K562 (cell line): ENCODE measurements around the gene GATA2.

Source experiments
- CBFB ChIP-seq: sonication (generic); formaldehyde crosslinking; IDR thresholded peaks from 2 replicates; pipeline ENCODE4 v1.4.0; 2020; ENCODE audit warnings: mild to moderate bottlenecking, missing genetic modification reagents
- CTCF ChIP-seq, 3 experiments: IDR thresholded peaks in 2 of 3; conservative IDR thresholded peaks in 1 of 3; 2 replicates each; pipeline ENCODE4 v1.5.1; 2011 to 2012; ENCODE audit warnings: low read length in 3 of 3, mild to moderate bottlenecking in 3 of 3, control low read depth in 2 of 3, improper control_type of control experiment in 1 of 3, inconsistent platforms in 1 of 3, low read depth in 1 of 3, mixed read lengths in 1 of 3, moderate library complexity in 1 of 3; ENCODE audit not compliant: insufficient read depth in 2 of 3
- JUNB ChIP-seq: fragments of 450-650 bp; formaldehyde crosslinking; conservative IDR thresholded peaks from 2 replicates; pipeline ENCODE4 v1.4.0; 2020; ENCODE audit warnings: mild to moderate bottlenecking
- ZNF280B ChIP-seq: fragments of 250-450 bp; sonication (Bioruptor Pico); IDR thresholded peaks from 2 replicates; pipeline ENCODE4 v1.5.1; 2021; ENCODE audit warnings: mild to moderate bottlenecking

GRCh38 chr3:128463771-128464170 lies 29.2 kb downstream of the GATA2 start:
- TF ChIP-seq CBFB (CRISPR knock-in tag) (no peak), CTCF (IDR thresholded peaks at IDR 0.05 in 2 of 3, conservative IDR thresholded peaks at IDR 0.05 in 1 of 3; ENCODE audit: insufficient read depth in 2 of 3, low read depth in 1 of 3, low read length in 3 of 3) (no peak), ZNF280B (CRISPR knock-in tag) (no peak), JUNB (CRISPR knock-in tag) (no peak)
